Activated CD4-positive, alpha-beta T cell treated with anti-CD3 and anti-CD28 coated beads, Interleukin-2, Interleukin-4, amounts not matched to agents 100 ng/mL and 50 ng/mL, durations not matched to agents 16 hours and 8 hours (primary cell): Measurements from ENCODE around the gene OVAAL.
"Not testable (repeated sequence)": the region's sequence is repeated elsewhere in the genome, so short reads cannot be mapped to it uniquely, and the experiment has no call there.

ENCODE experiments used
- DNase-seq: peaks from one replicate; pipeline ENCODE4 v3.0.0-alpha.2; 2020; ENCODE audit warnings: low spot score

Gene OVAAL

GRCh38 chr1:180540697-180541594 is 17.8 kb upstream of the OVAAL start:
- no peak for DNase-seq

- no peak for DNase-seq
Measured at GRCh38 chr1:180542113-180542837, 16.5 kb upstream of the OVAAL start.

DNA sequence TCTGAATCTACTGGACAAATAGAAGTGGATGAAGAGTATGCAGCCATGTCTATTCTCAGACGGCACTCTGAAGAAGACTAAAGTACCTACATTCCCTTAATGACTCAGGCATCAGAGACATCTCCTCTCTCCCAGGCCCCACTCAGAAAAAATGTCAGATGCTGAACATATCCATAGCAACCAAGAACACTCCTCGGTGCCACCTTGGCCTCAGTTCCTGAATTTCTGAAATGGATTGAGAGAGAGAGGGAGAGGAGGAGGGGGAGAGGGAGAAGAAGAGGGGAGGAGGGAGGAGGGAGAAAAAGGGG is 16.0 kb upstream of the OVAAL start:
- DNase-seq: no peak

DNA sequence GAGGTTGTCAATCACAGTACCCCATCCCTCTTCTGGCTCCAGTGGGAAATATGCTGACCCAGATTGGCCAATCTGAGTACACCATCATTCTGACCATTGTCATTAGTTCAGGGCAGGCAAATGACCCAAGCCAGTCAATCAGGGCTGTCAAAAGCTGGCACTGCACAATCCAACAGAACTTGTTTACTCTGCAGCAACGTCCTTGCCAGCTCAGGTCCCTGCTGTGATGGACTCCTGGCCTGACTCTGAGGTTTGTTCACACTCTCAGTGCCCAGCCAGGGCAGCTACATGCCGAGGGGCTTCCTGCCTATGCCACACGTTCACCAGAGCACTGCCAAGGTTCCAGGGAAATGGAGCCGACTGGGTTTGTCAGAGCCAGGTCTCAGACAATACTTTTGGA is 14.7 kb upstream of the OVAAL start:
- DNase-seq: no peak

DNA sequence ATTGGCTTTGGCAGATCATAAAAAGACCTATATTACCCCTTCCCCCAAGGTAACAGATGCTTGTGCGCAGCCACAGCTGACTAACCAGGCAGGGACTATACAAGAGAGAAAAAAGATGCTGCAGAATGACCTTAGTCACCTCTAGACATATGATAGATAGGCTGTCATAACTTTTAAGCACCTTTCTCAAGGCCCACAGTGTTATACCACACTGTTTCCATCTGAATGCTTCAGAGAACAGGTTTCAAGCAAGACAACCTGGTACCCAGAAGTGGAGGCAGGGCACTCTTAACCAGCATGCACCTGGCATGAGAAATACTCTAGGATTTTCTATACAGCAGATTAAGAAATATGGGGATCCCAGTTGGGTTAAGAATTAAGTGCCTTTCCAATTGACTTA is 12.8 kb upstream of the OVAAL start:
- DNase-seq: no peak

DNA sequence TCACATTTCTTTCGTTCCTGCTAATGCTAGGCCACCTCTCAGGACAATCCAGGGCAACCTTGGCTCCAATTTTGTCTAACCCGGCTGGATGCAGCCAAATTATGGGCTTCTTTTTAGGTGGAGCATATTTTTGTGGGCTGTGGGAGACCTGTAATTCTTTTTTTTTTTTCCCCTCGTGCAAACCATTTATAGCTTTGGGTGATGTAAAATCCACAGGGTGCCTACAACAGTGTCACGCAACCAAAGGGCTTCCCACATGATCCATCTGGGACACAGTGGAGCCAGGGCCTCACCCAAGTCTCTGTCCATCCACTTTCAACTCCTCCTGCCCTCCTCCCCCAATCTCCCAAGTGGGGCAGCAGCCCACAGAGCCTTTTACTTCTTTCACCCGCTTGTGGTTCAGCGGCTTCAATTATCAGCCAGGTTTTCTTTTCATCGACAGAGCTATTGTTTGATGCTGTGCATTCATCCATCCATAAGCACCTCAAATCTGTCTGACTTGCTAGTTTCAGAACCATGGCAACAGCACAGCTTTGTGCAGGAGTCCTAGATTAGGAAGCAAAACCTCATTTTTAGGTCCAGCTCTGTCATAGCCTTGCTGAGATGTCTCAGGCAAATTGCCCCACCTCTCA is 10.0 kb upstream of the OVAAL start:
- DNase-seq: no peak

DNA sequence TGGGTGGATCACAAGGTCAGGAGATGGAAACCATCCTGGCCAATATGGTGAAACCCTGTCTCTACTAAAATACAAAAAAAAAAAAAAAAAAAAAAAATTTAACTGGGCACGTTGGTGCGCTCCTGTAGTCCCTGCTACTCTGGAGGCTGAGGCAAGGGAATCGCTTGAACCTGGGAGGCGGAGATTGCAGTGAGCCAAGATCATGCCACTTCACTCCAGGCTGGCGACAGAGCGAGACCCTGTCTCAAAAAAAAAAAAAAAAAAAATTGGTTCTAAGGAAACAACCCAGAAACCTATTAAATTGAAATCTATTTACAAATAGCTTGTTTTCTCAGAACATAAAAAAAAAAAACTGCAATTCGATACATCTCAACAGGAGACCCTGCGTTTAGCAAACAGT is 9.0 kb upstream of the OVAAL start:
- DNase-seq: not testable (repeated sequence)

- DNase-seq: no peak
Measured at GRCh38 chr1:180550241-180550640, 8.5 kb upstream of the OVAAL start.

DNA sequence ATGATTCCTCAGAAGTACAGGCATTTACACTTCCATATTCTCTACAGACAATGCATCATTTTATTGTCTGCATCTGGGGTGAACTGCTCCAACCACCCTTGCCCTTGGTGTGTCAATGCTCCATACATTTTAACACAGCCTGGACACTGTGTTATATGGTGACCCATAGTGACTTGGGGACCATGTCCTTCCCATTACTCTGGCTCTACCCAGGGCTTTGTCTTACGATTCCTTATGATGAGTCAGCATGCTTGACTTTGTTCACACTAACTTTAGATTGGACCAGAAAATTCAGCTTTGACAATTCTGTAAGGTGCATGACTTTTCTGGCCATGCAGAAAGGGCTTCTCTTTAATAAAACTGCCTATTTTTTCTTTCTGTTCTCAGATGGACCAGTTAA is 6.8 kb upstream of the OVAAL start:
- DNase-seq: no peak

DNA sequence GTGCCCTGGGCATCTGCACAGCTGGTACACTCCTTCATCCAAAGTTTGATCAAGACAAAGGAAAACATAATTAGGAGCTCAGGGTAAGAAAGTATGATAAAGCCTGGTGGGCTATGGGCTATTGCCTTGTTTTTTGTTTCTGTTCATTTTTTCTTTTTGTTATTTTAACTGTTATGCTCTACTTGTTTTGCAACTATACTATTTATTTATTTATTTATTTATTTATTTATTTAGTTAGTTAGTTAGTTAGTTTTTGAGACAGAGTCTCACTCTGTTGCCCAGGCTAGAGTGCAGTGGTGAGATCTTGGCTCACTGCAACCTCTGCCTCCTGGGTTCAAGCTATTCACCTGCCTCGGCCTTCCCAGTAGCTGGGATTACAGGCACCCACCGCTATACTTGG is 5.7 kb upstream of the OVAAL start:
- not testable (repeated sequence) for DNase-seq

DNA sequence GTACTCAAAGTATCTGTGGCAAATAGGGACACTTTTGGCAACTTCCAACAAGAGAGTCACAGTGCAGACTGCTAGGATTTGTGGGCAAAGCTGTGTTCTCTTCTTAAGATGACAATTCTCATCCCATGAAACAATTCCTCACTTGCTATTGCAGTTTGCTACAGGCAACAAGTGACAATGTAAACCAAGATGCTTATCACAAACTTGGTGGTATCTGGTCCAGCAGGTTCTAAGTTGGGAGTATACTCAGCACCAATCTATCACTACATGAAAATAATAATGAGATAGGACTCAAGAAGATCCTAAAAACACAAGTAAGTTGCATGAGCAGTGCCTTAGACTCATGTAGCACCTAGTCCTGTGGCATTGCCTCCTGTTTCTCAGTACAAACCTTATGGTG is 3.4 kb upstream of the OVAAL start:
- DNase-seq: no peak

GRCh38 chr1:180560200-180560867 is 1.6 kb downstream of the OVAAL start:
- no peak for DNase-seq

DNA sequence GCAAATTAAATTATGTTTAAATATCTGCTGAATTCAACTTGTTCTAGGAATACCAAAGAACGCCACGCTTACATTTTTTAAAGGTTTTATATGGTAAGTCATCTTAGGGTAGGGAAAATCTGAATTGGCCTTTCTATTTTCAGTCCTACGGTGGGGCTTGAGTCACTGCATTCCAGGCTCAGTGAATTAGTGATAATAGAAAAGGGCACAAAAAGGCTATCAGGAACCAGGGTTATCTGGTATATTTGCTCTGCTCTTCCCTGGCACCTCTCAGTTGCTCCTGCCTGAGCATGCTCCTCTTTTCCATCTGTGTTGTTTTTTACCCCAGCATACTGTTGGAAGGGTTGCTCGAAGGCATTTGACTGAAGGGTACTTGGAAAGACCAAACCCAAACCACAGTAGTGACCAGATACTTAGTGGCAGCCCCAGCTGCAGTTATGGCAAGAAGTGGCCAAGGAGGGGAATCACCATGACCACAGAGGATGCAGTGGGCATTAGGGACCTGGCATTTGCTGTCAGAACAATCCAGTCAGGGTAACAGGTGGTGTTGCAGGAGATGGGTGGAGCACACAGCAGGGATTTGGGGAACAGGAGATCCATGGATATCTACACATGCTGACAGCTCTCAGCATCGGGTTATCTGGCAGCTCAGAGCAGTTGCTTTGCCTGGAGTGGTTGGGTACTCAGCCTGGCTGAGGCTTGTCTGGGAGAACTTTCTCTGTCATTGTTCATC is 2.3 kb downstream of the OVAAL start:
- DNase-seq: no peak

DNA sequence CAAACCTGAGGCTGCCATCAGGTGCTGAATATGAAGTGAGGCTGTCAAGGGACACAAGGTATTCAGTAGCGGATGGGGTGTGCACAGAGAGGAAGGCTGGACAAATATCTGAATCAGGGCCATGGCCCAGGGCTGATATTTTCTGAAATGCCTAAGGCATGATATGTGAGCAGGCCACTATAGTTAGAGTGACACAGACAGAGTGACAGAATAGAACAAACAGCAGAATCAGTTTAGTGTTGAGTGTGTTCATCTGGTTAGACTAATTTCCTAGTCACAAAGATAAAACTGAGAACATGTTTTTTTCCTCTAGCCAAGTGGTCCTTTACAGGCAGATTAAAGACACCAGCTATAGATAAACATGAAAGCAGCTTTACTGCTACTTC is 3.9 kb downstream of the OVAAL start:
- DNase-seq: no peak

DNA sequence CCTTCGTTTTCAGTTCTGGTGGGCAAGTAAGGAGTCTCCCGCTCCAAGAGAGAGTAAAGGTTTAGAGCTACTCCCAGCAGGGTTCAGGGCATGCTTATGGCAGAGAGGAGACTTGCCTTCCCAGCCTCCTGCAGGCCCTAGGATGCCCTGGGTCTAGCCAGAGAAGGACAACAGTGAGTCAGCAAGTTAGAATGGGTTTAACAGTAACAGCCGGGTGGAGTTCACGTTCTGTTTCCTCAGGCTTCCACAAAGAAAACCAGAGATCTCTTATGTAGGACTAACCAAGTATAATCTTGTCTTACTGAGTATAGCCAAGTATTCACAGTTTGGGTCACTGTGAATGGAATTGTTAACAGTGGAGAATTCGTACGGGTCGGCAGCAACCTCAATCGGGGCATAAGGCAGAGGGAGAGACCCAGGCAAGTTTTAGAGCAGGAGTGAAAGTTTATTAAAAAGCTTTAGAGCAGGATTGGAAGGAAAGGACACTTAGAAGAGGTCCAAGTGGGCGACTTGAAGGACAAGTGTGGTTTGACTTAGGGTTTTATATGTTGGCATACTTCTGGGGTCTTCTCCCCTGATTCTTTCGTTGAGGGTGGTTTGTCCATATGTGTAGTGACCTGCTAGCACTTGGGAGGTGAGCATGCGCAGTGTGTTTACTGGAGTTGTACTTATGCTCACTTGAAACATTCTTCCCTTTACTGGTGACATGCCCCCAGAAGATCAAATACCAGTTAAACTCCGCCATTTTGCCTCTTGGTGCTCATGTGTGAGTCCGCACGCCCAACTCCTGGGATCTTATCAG is 4.5 kb downstream of the OVAAL start:
- DNase-seq: no peak

DNA sequence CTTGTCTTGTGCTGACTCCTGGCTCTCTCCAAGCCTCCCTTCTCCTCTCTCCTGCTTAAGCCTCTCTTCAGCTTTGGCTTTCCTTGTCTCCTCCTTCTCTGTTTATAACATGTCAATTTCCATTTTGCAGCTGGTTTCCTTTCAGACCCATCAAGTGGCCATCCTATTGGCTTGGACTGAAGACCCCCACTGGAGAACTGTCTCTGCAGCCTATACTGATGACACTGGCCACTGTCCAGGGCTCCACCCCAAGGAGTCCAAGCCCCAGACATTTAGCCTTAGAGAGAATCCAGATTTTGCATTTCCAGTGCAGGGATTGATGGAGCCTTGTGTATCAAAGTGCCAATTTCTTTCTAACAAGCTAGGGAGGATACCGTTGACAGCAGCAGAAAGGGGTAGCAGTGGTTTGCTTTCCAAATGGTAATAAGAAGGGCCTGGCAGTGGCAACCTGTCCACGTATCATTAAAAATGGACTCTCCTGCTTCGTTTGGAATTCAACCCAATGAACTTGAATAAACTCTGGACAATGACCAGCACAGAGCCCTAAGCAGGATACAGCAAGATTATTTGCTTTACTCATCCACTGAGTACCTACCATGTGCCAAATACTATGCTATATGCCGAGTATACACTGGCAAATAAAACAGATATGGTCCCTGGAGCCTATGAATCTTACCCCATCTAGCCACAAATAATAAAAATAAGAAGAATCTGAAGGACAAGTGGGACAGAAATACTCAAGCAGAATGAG is 6.5 kb downstream of the OVAAL start:
- no peak for DNase-seq

GRCh38 chr1:180566026-180566425 is 7.3 kb downstream of the OVAAL start:
- DNase-seq: no peak

- DNase-seq: no peak
Measured at GRCh38 chr1:180566495-180566894, 7.7 kb downstream of the OVAAL start.

DNA sequence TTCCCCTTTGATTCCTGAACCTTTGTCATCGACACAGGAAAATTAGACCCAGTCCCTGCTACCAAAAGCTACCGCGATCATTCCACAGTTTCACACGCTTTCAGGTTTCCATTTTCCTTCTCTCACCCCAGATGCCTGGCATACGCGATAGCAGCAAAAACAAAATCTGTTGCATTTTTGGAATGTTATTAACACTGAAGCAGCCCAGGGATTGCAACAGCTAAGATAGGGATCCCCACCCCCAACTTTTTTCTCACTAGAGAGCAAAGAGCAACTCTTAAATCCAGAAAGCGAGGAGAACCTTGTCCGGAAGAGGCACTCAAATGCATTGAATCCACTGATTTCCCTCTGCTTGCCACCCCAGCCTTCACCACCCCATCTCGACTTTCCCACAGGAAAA is 8.9 kb downstream of the OVAAL start:
- no peak for DNase-seq

DNA sequence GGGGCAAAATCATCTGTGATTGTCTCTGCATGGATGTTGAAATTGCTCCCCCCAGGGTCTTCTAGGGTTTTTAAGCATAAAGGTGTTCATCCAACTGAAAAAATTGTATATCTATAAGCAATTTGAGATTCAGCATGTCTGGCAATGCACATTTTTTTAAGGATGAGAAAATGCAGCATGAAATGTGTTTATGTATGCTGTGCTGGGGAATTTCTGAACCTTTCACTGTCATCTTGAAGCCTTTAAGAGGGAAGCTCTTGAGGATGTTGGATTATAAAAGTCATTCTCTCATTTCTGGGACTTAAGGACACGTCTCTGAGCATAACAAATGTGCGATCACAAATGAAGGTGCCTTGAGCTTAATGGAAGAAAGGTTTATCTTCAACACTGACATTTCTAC is 9.4 kb downstream of the OVAAL start:
- DNase-seq: no peak
